GM15510 (cell line): ENCODE measurements around the gene FBXO10.

Experiments used
- POLR2A ChIP-seq: IDR thresholded peaks from 3 replicates; pipeline ENCODE4 v1.6.1; 2011; ENCODE audit warnings: borderline replicate concordance; ENCODE audit not compliant: insufficient read length; ENCODE audit errors: extremely low read depth

Gene FBXO10

DNA sequence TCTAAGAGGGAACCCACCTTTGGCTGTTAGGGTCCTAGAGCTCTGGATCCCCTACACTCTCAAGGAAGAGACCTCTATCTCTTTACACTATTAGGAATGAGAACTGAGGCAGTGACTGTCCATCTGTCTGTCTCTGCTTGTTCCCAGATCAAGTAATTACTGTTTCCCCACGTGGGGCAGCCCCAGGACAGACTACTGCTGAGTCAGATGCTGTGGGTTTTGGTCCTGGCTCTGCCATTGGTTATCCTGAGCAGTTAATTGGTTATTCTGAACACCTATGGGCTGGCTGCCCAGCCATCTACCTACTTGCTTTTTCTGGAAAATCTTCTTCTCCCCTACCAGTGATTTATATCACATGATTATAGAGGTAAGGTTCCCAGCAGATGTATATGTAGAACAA is 33.3 kb downstream of the FBXO10 start:
- TF ChIP-seq POLR2A: no peak

GRCh38 chr9:37542488-37542887 is 33.7 kb downstream of the FBXO10 start:
- TF ChIP-seq POLR2A: no peak

DNA sequence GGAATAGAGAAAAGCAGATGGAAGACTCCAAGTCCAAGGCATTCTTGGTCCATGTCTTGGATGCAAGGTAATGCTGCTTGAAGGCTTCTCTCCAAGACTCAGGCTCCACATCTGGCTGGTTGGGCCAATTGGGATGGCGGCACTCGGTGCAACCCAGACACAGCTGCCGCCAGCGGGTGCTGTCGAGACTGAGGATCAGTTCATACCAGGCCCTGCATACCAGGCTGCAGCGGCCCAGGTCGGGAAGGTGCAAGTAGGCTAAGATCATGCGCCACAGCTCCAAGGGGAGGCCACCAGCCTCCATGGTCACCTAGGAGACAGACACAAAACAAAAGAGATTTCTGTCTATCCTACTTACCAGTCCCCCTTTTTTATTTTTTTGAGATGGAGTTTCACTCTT is 34.7 kb downstream of the FBXO10 start:
- TF ChIP-seq POLR2A: no peak

DNA sequence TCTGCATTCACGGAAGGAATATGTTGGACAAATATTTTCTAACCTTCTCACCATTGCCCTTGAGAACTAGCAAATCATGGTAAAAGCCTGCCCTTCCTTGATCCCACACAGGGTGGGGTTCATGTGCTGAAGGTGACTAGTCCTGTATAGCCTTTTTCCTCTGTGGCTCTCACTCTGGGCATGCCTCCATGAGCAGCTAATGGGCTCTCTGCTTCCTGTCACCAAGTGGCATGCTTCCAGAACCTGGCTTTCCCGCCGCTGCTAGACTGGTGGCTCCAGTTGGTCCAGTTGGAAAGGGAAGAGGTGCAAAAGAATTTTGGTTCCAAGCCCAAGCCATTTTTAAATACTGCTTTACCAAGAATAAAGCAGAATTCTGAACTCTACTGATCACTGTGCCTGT is 35.5 kb downstream of the FBXO10 start:
- TF ChIP-seq POLR2A: no peak

- TF ChIP-seq POLR2A: no peak
Measured at GRCh38 chr9:37539634-37540033, 36.5 kb downstream of the FBXO10 start.

GRCh38 chr9:37538099-37538498 is 38.1 kb downstream of the FBXO10 start:
- no peak for TF ChIP-seq POLR2A

- TF ChIP-seq POLR2A: no peak
Measured at GRCh38 chr9:37534901-37535300, 41.3 kb downstream of the FBXO10 start.

DNA sequence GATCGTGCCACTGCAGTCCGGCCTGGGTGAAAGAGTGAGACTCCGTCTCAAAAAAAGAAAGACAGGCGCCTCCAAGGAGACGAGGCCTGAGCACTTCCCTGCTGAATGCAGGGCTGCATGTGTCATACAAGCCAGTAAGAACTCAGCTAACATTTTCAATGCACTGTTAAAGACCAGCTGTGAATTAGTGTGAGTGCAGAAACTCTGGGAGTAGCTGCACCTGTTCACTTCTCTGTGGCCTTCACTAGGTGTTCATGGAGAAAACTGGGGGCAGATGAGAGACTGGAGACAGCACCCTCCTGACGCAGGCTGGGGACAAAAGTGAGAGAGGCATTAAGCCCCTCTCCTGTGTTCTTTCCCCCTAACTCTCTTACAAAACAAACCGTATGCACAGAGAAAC is 41.8 kb downstream of the FBXO10 start:
- TF ChIP-seq POLR2A: no peak

DNA sequence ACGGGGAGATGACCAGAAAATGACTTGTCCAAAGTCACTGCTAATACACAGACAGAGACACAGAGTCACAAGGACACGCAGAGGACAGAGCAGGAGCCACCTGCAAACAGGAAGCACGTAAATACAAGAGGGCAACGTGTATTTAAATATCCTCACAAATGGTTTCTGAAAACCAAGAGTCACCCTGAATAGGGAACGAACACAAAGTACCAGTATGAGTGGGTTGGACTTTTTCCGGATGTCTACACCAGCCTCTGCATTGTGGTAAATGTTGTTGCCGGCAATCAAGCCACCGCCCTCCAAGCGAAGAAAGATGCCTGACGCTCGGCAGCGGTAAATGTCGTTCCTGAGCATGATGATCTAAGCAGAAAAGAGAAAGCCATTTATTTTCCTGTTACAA is 44.5 kb downstream of the FBXO10 start:
- TF ChIP-seq POLR2A: peak; percentile 22

- no peak for TF ChIP-seq POLR2A
Measured at GRCh38 chr9:37528652-37529471, 47.3 kb downstream of the FBXO10 start.

- no peak for TF ChIP-seq POLR2A
Measured at GRCh38 chr9:37523916-37524315, 52.3 kb downstream of the FBXO10 start.

DNA sequence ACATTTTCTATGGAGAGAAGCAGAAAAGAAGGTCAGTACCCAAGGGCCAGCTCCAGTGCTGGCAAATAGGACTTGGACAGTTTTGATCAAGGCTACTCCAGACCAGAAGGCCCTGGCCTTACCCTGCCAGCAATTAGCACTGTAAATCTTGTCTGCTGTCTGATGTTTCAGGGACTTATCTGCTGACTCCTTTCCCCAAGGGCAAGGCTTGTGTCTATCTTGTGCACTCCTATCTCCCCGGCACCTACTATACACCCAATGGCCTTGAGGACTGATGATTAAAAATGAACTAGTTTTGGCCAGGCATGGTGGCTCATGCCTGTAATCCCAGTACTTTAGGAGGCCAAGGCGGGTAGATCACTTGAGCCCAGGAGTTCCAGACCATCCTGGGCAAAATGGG is 53.2 kb downstream of the FBXO10 start:
- TF ChIP-seq POLR2A: no peak

GRCh38 chr9:37521111-37521510 is 55.1 kb downstream of the FBXO10 start:
- TF ChIP-seq POLR2A: no peak

DNA sequence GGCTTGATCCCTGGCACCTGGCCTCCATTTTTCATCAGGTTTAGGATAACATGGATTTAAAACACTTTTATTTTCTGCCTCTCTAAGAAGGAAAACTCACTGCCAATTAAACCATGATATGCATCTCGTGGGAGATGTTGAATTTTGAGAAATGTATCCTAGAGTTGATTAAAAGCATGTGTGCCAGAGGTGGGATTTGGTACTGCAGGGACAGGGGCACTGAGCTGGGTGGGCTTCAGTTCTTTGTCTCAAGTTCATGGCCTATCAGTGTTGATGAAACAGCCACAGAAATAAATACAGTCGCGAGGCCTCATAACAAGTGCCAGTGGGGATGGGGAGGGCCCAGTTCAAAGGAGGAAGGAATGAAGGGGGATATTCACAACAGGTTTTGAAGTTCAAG is 55.5 kb downstream of the FBXO10 start:
- no peak for TF ChIP-seq POLR2A

DNA sequence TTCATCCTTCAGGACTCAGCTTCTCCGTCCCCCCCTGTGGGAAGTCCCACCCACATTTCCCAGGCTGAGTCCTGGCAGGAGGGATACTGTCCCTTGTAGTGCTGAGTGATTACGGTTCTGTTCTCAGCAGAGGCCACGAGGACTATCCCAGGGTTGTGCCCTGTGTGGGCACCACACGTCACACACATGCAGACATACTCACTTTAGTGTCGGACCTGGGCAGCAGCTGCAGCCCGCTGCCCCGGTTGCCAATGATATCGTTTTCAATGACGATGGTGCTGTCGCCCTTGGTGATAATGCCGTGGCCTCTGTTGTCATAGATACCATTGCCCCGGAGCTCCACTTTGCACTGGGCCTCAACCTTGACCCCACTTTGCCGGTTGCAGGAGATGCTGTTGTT is 58.3 kb downstream of the FBXO10 start:
- TF ChIP-seq POLR2A: no peak

- TF ChIP-seq POLR2A: no peak
Measured at GRCh38 chr9:37515620-37516258, 60.4 kb downstream of the FBXO10 start.
